GM21529 (cell line): Measurements from ENCODE around the gene ARHGDIB.

Experiments
- ATAC-seq: cut with Tn5 transposase; IDR thresholded peaks from one replicate; pipeline ENCODE4 v1.9.1; 2021; ENCODE audit not compliant: unreplicated experiment

Gene ARHGDIB

GRCh38 chr12:14957551-14958168, 3.7 kb downstream of the ARHGDIB start:
- ATAC-seq, result no peak

DNA sequence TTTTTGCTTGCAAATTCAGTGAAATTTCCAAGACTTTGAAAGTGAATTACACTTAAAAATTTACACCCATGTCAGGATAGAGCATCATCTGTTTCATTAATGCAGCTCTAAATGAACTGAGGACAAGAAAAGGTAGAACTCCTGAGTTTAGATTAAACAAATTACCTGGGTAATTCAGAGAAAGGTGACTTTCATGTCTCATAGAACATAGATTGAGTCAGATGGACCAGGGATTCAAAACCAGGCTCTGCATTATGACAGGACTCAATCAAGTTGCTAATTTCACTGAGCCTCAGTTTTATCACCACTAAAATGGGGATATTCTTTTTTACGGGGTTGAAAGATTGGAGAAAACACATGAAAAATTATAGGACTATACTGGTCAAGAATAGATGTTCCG, 4.5 kb downstream of the ARHGDIB start:
- ATAC-seq, result no peak

DNA sequence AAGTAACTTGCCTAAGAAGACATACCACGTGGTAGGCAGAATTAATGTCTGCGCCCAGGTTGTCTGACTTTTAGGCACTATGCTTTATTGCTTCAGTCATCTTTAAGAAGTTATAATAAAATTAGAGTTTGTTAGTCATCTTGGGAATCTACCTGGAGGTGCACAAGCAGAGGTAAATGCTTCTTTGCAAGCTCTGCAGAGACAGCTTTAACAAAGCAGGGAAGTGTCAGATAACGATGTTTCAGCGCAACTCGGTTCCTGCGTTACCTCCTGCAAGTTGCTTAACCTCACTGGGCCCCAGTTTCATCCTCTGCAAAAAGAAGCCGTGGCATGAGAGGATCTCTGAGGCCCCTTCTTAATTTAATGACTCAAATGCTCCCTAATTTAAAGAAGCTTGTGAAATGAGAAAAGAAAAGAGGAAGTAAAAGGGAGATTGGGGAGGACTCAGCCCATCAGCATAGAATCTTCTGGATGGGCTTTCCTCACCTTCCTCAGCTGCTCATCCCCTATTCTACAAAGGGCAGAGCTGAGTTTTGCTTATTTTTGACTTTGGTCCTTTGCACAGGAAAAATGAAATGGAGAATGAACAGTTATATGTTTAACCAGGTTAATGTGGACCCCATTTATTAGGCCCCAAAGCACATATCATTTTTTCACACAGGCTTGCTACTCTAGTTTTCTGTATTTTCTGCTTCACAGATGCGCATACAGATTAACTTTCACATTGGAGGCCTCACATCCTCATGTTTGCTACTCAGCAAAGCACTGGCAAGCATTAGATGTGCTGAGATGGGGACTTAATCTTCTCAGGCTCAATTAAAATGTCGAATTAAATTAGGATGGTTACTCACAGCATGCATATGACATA, 5.1 kb downstream of the ARHGDIB start:
- ATAC-seq, result peak; percentile 40

GRCh38 chr12:14954269-14954668, 7.1 kb downstream of the ARHGDIB start:
- ATAC-seq, result no peak

GRCh38 chr12:14953752-14954151, 7.6 kb downstream of the ARHGDIB start:
- no peak for ATAC-seq

DNA sequence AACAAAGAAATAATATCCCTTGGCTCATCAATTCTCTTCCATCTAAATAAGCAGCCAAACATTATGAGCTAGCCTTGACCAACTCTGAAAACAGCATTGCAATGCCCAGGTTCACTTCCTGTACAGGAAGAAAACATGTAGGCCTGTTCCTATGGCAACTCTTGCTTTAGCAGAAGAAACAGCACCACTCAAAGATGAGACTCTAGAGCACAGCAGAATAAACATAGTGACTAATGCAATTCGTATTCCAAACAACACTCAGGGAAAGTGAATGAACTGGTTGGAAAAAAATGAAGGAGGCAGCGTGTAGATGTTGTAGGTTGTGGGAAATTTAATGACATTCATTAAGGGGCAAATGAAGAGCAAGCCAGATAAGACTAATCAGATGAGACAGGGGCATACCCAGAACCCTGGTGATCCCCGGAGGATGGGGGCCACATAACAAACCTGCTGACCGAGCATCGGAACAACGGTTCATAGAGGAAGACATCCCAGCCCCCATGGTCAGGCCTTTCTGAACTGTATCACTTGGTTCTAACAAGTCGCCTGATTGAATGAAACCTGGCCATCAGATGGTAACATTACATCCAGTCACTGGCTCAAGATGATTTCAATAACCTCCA, 9.0 kb downstream of the ARHGDIB start:
- peak; percentile 54 for ATAC-seq

DNA sequence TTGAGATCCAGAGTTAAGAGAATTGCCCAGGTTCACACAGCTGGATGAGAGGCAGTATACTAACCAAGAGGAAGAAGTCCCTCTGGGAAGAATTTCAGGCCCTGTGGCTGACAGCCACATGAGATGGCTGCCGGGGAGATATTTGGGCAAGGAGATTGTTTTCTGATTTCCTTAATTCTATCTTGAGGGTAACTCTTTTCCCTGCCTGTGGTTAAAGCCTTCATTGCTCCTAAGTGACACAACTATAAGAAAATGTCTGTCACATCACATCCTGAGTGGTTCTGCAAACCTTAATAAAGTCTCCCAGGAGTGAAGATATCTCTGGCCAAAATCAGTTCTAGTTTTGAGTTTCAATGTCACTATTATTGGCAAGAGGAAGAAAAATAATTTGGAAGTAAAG, 9.6 kb downstream of the ARHGDIB start:
- no peak for ATAC-seq

GRCh38 chr12:14950982-14951746, 10.2 kb downstream of the ARHGDIB start:
- ATAC-seq, result no peak

DNA sequence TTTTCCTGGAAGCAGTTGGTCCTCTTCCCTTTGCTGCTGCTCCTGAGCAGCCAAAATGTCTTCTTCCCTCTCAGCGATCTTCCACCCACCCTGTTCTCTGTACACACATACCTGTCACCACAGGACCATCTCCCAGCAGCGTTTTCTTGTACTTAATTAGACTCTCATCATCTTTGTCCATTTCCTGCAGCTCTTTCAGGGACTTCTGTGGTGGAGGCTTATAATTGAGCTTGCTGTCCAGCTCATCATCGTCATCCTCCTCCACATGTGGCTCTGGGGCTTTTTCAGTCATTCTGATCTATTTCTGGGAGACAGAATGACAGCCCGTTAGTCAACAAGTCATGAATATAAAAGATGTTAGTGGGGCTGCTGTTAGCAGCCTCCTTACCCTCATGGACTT, 11.0 kb downstream of the ARHGDIB start:
- peak; percentile 16 for ATAC-seq

GRCh38 chr12:14949631-14950030, 11.8 kb downstream of the ARHGDIB start:
- ATAC-seq, result no peak

GRCh38 chr12:14948672-14949071, 12.7 kb downstream of the ARHGDIB start:
- peak; percentile 87 for ATAC-seq

GRCh38 chr12:14946861-14947260, 14.5 kb downstream of the ARHGDIB start:
- ATAC-seq, result no peak

GRCh38 chr12:14946162-14946561, 15.2 kb downstream of the ARHGDIB start:
- no peak for ATAC-seq

GRCh38 chr12:14942196-14942931, 19.0 kb downstream of the ARHGDIB start:
- ATAC-seq, result no peak

- no peak for ATAC-seq
These were observed 20.0 kb downstream of the ARHGDIB start for GRCh38 chr12:14941369-14941768.

DNA sequence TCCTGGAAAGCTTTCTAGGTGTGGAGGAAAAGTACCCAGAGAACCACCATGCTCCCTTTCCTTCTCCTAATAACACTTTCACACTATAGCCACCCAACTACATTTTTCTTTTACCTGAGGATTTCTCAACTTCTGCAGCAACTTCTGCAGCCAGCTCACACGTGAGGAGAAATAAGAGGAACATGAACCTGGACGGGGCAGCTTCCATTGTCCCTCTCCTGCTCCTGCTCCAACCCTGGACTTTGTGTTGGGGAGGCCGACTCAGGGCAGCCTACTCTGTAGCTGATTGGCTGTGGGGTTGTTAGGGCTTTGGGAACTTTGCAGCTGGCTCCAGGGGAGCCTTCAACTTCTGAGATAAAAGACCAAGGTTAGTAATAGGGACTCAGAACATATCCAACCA, 23.1 kb downstream of the ARHGDIB start, which contains the start of gene ERP27:
Gene ERP27 (minus strand): TSS at position 237 of the 400 bp plus-strand sequence. CDS start 29 bp downstream, at position 208.
- ATAC-seq, result no peak

DNA sequence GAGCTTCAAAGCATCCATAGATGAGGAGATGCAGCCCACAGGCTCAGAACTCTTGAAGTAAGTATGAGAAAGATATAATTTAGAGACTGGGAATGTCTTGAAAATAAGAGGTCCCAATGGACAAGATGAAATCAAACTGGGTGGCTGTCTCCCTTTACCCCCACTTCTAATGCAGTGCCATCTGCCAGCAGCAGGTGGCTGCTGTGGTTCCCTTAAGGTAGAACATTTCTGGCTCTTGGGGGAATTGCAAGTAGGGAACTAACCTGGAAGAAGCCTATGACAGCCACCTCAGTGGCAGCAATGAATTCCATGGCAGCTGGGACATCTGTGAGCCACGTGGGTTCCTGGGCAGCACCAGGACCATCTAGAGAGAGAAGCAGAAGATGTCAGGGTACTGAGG, 23.7 kb downstream of the ARHGDIB start:
- peak; percentile 45 for ATAC-seq

GRCh38 chr12:14937014-14937413, 24.4 kb downstream of the ARHGDIB start:
- ATAC-seq, result no peak

DNA sequence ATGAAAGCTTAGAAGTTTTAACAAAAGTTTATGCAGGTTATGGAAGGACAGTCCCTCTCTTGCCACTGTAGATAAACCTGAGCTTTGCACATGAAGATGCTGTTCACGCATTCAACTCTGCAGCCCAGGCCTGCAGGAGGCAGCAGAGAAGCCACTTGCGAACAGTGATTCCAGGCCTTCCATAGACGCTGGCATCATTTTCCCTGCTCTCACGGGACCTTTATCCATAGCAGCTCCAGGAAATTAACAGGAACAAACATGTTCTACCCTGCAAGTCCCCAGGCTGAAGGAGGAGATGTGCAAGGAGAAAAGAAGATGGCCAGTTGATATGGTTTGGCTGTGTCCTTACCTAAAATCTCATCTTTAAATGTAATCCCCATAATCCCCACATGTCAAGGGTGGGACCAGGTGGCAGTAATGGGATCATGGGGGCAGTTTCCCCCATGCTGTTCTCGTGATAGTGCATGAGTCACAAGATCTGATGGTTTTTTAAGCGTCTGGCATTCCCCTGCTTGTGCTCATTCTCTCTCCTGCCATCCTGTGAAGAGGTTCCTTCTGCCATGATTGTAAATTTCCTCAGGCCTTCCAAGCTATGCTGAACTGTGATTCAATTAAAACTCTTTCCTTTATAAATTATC, 25.1 kb downstream of the ARHGDIB start:
- ATAC-seq, result no peak

GRCh38 chr12:14935031-14935430, 26.4 kb downstream of the ARHGDIB start:
- ATAC-seq, result no peak
